GM18873 (cell line): ENCODE data around the gene IER3.
"Not testable (repeated sequence)": the region's sequence is repeated elsewhere in the genome, so short reads cannot be mapped to it uniquely, and the experiment has no call there.

Source experiments
- ATAC-seq: cut with Tn5 transposase; IDR thresholded peaks from one replicate; pipeline ENCODE4 v1.9.1; 2021; ENCODE audit warnings: mild to moderate bottlenecking, moderate library complexity, moderate number of reproducible peaks; ENCODE audit not compliant: unreplicated experiment, low FRiP score

IER3 gene

GRCh38 chr6:30725713-30726505, 18.4 kb downstream of the IER3 start:
- ATAC-seq = no peak

- ATAC-seq = no peak
Observed at GRCh38 chr6:30724906-30725667, 19.3 kb downstream of the IER3 start.

GRCh38 chr6:30723843-30724741, 20.3 kb downstream of the IER3 start:
- ATAC-seq = not testable (repeated sequence)

- not testable (repeated sequence) for ATAC-seq
Observed at GRCh38 chr6:30723159-30723842, 21.0 kb downstream of the IER3 start.

- ATAC-seq = no peak
Observed at GRCh38 chr6:30722280-30723112, 21.9 kb downstream of the IER3 start.

GRCh38 chr6:30722025-30722279, 22.4 kb downstream of the IER3 start:
- ATAC-seq = not testable (repeated sequence)

GRCh38 chr6:30721198-30722024, 22.9 kb downstream of the IER3 start:
- no peak for ATAC-seq

- no peak for ATAC-seq
Observed at GRCh38 chr6:30720738-30721197, 23.6 kb downstream of the IER3 start.

GRCh38 chr6:30719791-30720737, 24.3 kb downstream of the IER3 start, which contains the start of gene TUBB:
Gene TUBB (plus strand): TSS chr6:30720352. CDS start chr6:30720507, 155 bp downstream.
- ATAC-seq = peak; percentile 31

- ATAC-seq = no peak
Observed at GRCh38 chr6:30719356-30719755, 25.0 kb downstream of the IER3 start.

GRCh38 chr6:30717845-30718720, 26.3 kb downstream of the IER3 start:
- not testable (repeated sequence) for ATAC-seq

GRCh38 chr6:30717129-30717844, 27.1 kb downstream of the IER3 start, which contains the start of gene MDC1:
Gene MDC1 (minus strand): TSS chr6:30717281. CDS start chr6:30715175, 2,106 bp downstream.
- peak; percentile 70 for ATAC-seq

GRCh38 chr6:30716879-30717128, 27.5 kb downstream of the IER3 start:
- no peak for ATAC-seq

GRCh38 chr6:30714263-30714662, 30.1 kb downstream of the IER3 start:
- no peak for ATAC-seq

- no peak for ATAC-seq
Observed at GRCh38 chr6:30712441-30712945, 31.9 kb downstream of the IER3 start.
